Measurements from ENCODE around the gene SLC10A2. TPM values are rescaled to one million over a fixed set of nuclear protein-coding genes. Genes with fewer than 3 reads are reported as not detected.

SLC10A2 gene
- total RNA-seq, 6 experiments from 2014 or later, result not detected

DNA sequence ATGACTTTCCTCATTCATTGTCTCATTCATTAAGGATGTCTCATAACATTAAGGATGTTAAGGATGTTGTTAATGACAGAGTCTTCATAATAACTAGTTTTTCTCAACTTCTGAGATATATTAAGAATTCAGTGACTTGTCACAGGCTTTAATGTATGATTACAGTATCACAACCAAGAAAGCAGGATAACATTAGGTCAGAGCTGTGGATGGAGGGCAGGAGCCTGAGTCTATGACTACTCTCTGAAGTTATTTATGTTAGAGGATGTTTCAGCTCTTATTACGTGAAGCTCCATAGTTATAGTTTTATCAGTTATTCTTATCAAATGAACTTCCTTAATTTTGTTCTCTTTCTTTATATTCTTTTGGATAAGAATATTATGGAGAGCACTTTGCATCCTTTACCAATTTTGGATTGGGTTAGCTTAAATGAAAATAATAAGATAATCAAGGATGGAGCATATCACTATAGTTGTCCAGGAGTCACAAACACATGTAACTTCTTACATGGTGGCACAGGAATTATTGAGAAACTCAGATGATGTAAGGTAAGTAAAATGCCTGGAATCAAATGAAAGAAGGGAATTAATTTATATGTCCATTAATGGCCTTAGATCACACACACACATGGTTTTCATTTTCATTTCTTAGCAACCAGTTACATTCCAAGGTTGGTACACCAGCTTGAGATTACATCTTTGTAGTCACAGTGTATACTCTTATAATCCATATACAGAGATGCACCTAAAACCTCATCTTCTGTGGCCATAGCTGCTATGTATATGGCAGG lies 57.0 kb downstream of the SLC10A2 start:
- no peak overlapping the region for H3K4me3 Mint-ChIP-seq
- TF ChIP-seq, protein P1, sequence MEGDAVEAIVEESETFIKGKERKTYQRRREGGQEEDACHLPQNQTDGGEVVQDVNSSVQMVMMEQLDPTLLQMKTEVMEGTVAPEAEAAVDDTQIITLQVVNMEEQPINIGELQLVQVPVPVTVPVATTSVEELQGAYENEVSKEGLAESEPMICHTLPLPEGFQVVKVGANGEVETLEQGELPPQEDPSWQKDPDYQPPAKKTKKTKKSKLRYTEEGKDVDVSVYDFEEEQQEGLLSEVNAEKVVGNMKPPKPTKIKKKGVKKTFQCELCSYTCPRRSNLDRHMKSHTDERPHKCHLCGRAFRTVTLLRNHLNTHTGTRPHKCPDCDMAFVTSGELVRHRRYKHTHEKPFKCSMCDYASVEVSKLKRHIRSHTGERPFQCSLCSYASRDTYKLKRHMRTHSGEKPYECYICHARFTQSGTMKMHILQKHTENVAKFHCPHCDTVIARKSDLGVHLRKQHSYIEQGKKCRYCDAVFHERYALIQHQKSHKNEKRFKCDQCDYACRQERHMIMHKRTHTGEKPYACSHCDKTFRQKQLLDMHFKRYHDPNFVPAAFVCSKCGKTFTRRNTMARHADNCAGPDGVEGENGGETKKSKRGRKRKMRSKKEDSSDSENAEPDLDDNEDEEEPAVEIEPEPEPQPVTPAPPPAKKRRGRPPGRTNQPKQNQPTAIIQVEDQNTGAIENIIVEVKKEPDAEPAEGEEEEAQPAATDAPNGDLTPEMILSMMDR (IDR thresholded peaks at IDR 0.05), result no peak
- H3K27me3 Mint-ChIP-seq (ENCODE audit: insufficient read depth), result peaks cover 1% of the 10 kb centered on the region; the same call in 1 of the 2 replicates
- no peak overlapping the region for H3K27ac Mint-ChIP-seq
- no peaks in the 10 kb centered on the region for H3K4me1 Mint-ChIP-seq (ENCODE audit: low read depth)
- no peak for DNase-seq
- H3K9me3 Mint-ChIP-seq, result peaks cover 16% of the 10 kb centered on the region
- no peaks in the 10 kb centered on the region for H3K36me3 Mint-ChIP-seq (ENCODE audit: low read depth)

DNA sequence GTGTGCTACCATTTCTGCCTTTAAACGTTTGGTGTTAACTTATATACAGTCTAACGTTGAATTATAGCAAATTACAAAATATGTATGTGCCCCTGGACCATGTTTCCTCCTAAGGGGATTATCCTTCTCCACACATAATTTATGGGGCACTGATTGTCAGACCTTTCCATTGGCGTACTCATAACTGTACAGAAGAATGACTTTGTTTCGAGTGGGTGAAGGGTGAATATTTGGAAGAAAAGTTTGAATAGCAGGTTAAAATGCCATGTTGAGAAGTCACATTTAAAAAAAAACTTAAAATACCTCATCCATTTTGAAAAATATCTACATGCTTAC lies 58.8 kb downstream of the SLC10A2 start:
- no peaks in the 10 kb centered on the region for H3K4me1 Mint-ChIP-seq (ENCODE audit: low read depth)
- DNase-seq, result no peak
- H3K9me3 Mint-ChIP-seq, result peaks cover 18% of the 10 kb centered on the region
- H3K36me3 Mint-ChIP-seq (ENCODE audit: low read depth), result no peaks in the 10 kb centered on the region
- no peak overlapping the region for H3K27ac Mint-ChIP-seq
- peaks cover 2% of the 10 kb centered on the region; the same call in 1 of the 2 replicates for H3K27me3 Mint-ChIP-seq (ENCODE audit: insufficient read depth)
- no peak overlapping the region for H3K4me3 Mint-ChIP-seq
- TF ChIP-seq, protein P1 (IDR thresholded peaks at IDR 0.05), result no peak

DNA sequence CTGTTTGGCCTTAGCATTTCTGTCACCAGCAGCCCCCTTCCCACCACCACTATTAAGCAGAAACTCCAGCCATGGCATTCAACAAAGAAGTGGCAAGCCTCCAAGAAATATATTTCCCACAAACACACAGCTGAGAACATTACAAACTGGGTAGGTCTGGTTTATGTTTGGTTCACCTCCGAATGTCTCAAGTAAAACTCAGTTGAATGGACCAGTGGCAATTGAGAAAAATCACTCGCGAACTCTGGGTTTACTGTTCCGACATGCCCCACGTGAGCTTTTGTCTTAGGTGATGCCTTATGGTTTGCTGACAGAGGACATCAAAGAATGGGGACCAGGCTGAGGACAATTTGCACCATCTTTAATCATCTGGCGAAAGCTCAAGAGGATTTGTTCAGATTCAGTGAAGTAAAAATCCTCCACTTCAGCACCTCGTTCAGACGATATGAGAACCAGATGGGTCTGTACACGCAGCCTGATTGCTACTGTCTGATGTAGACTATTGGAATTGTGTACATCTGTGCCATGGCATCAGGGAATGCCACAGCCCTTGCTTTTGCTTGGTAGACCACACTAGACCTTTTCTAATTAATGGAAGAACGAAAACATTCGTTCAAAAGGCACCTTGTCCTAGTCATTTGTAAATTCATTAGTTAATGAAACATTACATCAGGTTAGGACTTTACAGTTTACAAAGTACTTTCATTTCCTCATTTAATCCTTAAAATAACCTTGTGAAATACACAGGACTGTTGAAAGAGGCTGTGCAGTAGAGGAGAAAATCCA lies 59.4 kb downstream of the SLC10A2 start:
- TF ChIP-seq, protein P1 (IDR thresholded peaks at IDR 0.05), result no peak
- Mint-ChIP-seq H3K27ac (no peak overlapping the region), H3K4me1 (ENCODE audit: low read depth) (no peaks in the 10 kb centered on the region), H3K9me3 (peaks cover 18% of the 10 kb centered on the region), H3K27me3 (ENCODE audit: insufficient read depth) (peaks cover 2% of the 10 kb centered on the region; the same call in 1 of the 2 replicates), H3K4me3 (no peak overlapping the region), H3K36me3 (ENCODE audit: low read depth) (no peaks in the 10 kb centered on the region)
- DNase-seq, result no peak

DNA sequence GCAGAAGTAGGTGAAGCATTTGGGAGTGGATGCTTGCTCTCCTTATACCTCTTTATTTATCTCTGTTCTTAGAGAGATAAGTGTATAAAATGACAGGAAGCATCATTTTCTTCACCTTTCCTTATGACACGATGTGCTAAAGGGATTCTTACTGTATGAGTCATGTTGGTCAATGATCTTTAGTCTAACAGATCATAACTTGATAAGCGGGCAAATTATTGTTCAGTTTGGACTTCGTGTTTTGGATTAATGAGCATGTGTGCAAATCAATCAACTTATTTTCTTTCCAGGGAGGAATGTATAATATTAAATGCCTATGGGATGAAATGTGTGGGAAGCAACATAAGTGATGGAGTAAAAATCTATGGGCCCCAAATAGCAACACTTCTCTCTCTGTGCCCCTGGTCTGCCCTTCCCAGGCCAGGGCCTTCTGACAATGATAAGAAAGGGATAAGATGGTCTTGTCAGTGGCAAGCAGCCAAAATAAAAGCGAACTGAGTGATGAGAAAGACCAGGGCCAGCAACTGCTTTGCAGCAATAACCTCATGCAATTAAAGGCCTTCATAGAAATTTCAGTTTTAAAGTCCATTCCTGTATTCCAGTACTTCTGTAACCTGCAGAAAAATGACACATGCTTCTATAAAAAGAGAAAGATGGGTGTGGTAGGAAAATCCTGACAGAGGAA lies 61.4 kb downstream of the SLC10A2 start:
- H3K4me3 Mint-ChIP-seq, result no peak overlapping the region
- peaks cover 25% of the 10 kb centered on the region for H3K9me3 Mint-ChIP-seq
- H3K27me3 Mint-ChIP-seq (ENCODE audit: insufficient read depth), result peaks cover 2% of the 10 kb centered on the region; the same call in 1 of the 2 replicates
- no peaks in the 10 kb centered on the region for H3K36me3 Mint-ChIP-seq (ENCODE audit: low read depth)
- H3K4me1 Mint-ChIP-seq (ENCODE audit: low read depth), result no peaks in the 10 kb centered on the region
- TF ChIP-seq, protein P1 (IDR thresholded peaks at IDR 0.05), result no peak
- no peak overlapping the region for H3K27ac Mint-ChIP-seq
- DNase-seq, result no peak

DNA sequence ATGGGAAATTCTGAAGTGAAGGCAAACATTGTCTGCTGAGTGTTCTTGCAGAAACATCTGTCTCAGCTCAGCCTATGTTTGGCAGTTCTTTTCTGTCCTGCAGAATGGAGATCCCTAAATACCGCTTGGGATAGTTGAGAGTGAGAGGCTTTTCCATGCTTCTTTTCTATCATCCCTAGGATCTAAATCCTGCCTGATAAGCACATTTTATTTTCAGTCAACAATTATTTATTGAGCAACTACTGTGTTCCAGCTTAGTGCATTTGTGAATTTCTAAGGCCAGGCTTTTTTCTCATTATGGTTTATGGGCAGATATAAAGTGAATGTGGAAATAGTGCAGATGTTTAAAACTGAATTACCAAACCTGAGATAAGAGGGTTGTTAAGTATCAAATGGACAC lies 62.6 kb downstream of the SLC10A2 start:
- H3K4me3 Mint-ChIP-seq, result no peak overlapping the region
- no peaks in the 10 kb centered on the region for H3K4me1 Mint-ChIP-seq (ENCODE audit: low read depth)
- H3K27me3 Mint-ChIP-seq (ENCODE audit: insufficient read depth), result peaks cover 4% of the 10 kb centered on the region; the same call in 1 of the 2 replicates
- TF ChIP-seq, protein P1 (IDR thresholded peaks at IDR 0.05), result no peak
- H3K9me3 Mint-ChIP-seq, result peaks cover 35% of the 10 kb centered on the region
- H3K36me3 Mint-ChIP-seq (ENCODE audit: low read depth), result no peaks in the 10 kb centered on the region
- DNase-seq, result no peak
- H3K27ac Mint-ChIP-seq, result no peak overlapping the region

Measured in HFFc6 (cell line).